HepG2 (cell line): Measurements from ENCODE around the gene MICAL3. TPM values are rescaled to one million over a fixed set of nuclear protein-coding genes. Genes with fewer than 3 reads are reported as not detected.

Experiments
- ATF1 ChIP-seq: IDR thresholded peaks from 2 replicates; pipeline ENCODE4 v1.6.1; 2016; ENCODE audit warnings: mild to moderate bottlenecking, control low read depth
- ATF7-NPFF ChIP-seq: sonication (generic); formaldehyde crosslinking; IDR thresholded peaks from 2 replicates; pipeline ENCODE4 v1.8.1; 2023; ENCODE audit warnings: mild to moderate bottlenecking, low read depth, missing genetic modification reagents, moderate library complexity
- FOXC1 ChIP-seq: sonication (generic); formaldehyde crosslinking; IDR thresholded peaks from 2 replicates; pipeline ENCODE4 v1.8.0; 2022; ENCODE audit warnings: mild to moderate bottlenecking, missing genetic modification reagents, borderline replicate concordance
- HNRNPL ChIP-seq: fragments of 200-400 bp; formaldehyde crosslinking; IDR thresholded peaks from 2 replicates; pipeline ENCODE4 v1.6.1; 2017; ENCODE audit warnings: mild to moderate bottlenecking, low read depth, low read length
- KAT8 ChIP-seq: IDR thresholded peaks from 2 replicates; pipeline ENCODE4 v1.6.1; 2016; ENCODE audit warnings: missing genetic modification reagents, missing compliant biosample characterization
- LCORL ChIP-seq, 2 experiments: fragments of 450-650 bp in 1 of 2; sonication (generic) in 1 of 2; formaldehyde crosslinking in 1 of 2; IDR thresholded peaks; 2 replicates each; pipeline versions ENCODE4 v1.5.0 to v1.6.1; 2017 to 2020; ENCODE audit warnings: antibody characterized with exemption in 1 of 2, missing genetic modification reagents in 1 of 2
- MAF1 ChIP-seq: sonication (generic); formaldehyde crosslinking; IDR thresholded peaks from 2 replicates; pipeline ENCODE4 v1.5.0; 2020; ENCODE audit warnings: missing genetic modification reagents, borderline replicate concordance
- PBX3 ChIP-seq: sonication (generic); formaldehyde crosslinking; IDR thresholded peaks from 2 replicates; pipeline ENCODE4 v1.8.1; 2023; ENCODE audit warnings: missing genetic modification reagents, inconsistent platforms, borderline replicate concordance
- PHB2 ChIP-seq: fragments of 450-650 bp; IDR thresholded peaks from 2 replicates; pipeline ENCODE4 v1.6.1; 2018; ENCODE audit not compliant: partially characterized antibody
- PHF8 ChIP-seq: sonication (generic); formaldehyde crosslinking; IDR thresholded peaks from 2 replicates; pipeline ENCODE4 v1.5.0; 2020; ENCODE audit warnings: missing genetic modification reagents
- SP2 ChIP-seq: sonication (generic); formaldehyde crosslinking; IDR thresholded peaks from 2 replicates; pipeline ENCODE4 v1.5.1; 2020; ENCODE audit warnings: mild to moderate bottlenecking, missing genetic modification reagents
- THAP7 ChIP-seq: sonication (generic); formaldehyde crosslinking; IDR thresholded peaks from 2 replicates; pipeline ENCODE4 v1.8.1; 2023; ENCODE audit warnings: mild to moderate bottlenecking, missing genetic modification reagents
- ZNF33A ChIP-seq: sonication (generic); formaldehyde crosslinking; IDR thresholded peaks from 2 replicates; pipeline ENCODE4 v1.5.1; 2020; ENCODE audit warnings: missing genetic modification reagents, mild to moderate bottlenecking, moderate library complexity, borderline replicate concordance
- ZNF772 ChIP-seq: sonication (generic); formaldehyde crosslinking; IDR thresholded peaks from 2 replicates; pipeline ENCODE4 v1.5.0; 2020; ENCODE audit warnings: mild to moderate bottlenecking, missing genetic modification reagents
- ZSCAN21 ChIP-seq: sonication (generic); formaldehyde crosslinking; IDR thresholded peaks from 2 replicates; pipeline ENCODE4 v1.8.0; 2022; ENCODE audit warnings: mild to moderate bottlenecking, missing genetic modification reagents, moderate library complexity, borderline replicate concordance
- polyA plus RNA-seq, 8 experiments: library from polyadenylated mRNA; depleted of rRNA in 3 of 8; stranded (reverse) in 7 of 8; unstranded in 1 of 8; fragments of >200 nt; fragmentation: Illumina TruSeq in 4 of 8; extraction: Trizol in 4 of 8; gene quantifications; 2 replicates each; pipeline versions ENCODE4 v1.2.1 to v1.2.3, GENCODE V29; 2011 to 2016; ENCODE audit warnings: low read depth in 4 of 8, missing spikeins in 1 of 8, mixed read lengths in 1 of 8; ENCODE audit not compliant: insufficient read depth in 1 of 8
- total RNA-seq, 5 experiments: library from RNA; depleted of rRNA; stranded (reverse); fragments of >200 nt; fragmentation: Illumina TruSeq; extraction: Trizol; gene quantifications; 2 replicates each; pipeline ENCODE4 v1.2.3, GENCODE V29; 2016; ENCODE audit warnings: low read depth in 1 of 5
- TF ChIP-seq, protein P1 (sequence below), 2 experiments: IDR thresholded peaks; 2 replicates each; pipeline ENCODE4 v1.6.1; 2011 to 2012; ENCODE audit warnings: low read length in 2 of 2, borderline replicate concordance in 1 of 2, low read depth in 1 of 2, mild to moderate bottlenecking in 1 of 2, moderate library complexity in 1 of 2
- TF ChIP-seq, protein P2 (sequence below): sonication (generic); formaldehyde crosslinking; conservative IDR thresholded peaks from 2 replicates; pipeline ENCODE4 v1.8.0; 2022; ENCODE audit warnings: missing genetic modification reagents
- TF ChIP-seq, protein P3 (sequence below): sonication (generic); formaldehyde crosslinking; IDR thresholded peaks from 2 replicates; pipeline ENCODE4 v1.8.1; 2022; ENCODE audit warnings: mild to moderate bottlenecking, missing genetic modification reagents

Gene MICAL3
- total and polyA plus RNA-seq, 2 of the 13 experiments (the other 11 are each of a cell fraction or from before 2014, with no cell fraction given), result 5.3 to 12.5 TPM

- no peak for TF ChIP-seq PBX3 (CRISPR knock-in tag)
- no peak for TF ChIP-seq THAP7 (CRISPR knock-in tag)
- TF ChIP-seq, protein P1, sequence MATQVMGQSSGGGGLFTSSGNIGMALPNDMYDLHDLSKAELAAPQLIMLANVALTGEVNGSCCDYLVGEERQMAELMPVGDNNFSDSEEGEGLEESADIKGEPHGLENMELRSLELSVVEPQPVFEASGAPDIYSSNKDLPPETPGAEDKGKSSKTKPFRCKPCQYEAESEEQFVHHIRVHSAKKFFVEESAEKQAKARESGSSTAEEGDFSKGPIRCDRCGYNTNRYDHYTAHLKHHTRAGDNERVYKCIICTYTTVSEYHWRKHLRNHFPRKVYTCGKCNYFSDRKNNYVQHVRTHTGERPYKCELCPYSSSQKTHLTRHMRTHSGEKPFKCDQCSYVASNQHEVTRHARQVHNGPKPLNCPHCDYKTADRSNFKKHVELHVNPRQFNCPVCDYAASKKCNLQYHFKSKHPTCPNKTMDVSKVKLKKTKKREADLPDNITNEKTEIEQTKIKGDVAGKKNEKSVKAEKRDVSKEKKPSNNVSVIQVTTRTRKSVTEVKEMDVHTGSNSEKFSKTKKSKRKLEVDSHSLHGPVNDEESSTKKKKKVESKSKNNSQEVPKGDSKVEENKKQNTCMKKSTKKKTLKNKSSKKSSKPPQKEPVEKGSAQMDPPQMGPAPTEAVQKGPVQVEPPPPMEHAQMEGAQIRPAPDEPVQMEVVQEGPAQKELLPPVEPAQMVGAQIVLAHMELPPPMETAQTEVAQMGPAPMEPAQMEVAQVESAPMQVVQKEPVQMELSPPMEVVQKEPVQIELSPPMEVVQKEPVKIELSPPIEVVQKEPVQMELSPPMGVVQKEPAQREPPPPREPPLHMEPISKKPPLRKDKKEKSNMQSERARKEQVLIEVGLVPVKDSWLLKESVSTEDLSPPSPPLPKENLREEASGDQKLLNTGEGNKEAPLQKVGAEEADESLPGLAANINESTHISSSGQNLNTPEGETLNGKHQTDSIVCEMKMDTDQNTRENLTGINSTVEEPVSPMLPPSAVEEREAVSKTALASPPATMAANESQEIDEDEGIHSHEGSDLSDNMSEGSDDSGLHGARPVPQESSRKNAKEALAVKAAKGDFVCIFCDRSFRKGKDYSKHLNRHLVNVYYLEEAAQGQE (IDR thresholded peaks at IDR 0.05; ENCODE audit: borderline replicate concordance in 1 of 2, low read depth in 1 of 2, low read length in 2 of 2), result no peak
- no peak for TF ChIP-seq PHF8
- TF ChIP-seq, protein P2, sequence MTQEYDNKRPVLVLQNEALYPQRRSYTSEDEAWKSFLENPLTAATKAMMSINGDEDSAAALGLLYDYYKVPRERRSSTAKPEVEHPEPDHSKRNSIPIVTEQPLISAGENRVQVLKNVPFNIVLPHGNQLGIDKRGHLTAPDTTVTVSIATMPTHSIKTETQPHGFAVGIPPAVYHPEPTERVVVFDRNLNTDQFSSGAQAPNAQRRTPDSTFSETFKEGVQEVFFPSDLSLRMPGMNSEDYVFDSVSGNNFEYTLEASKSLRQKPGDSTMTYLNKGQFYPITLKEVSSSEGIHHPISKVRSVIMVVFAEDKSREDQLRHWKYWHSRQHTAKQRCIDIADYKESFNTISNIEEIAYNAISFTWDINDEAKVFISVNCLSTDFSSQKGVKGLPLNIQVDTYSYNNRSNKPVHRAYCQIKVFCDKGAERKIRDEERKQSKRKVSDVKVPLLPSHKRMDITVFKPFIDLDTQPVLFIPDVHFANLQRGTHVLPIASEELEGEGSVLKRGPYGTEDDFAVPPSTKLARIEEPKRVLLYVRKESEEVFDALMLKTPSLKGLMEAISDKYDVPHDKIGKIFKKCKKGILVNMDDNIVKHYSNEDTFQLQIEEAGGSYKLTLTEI (CRISPR knock-in tag), result no peak
- TF ChIP-seq ATF1 (CRISPR knock-in tag), result no peak
- TF ChIP-seq FOXC1 (CRISPR knock-in tag), result no peak
- no peak for TF ChIP-seq SP2 (CRISPR knock-in tag)
- peak; percentile 99 for TF ChIP-seq HNRNPL
- no peak for TF ChIP-seq ZSCAN21 (CRISPR knock-in tag)
- TF ChIP-seq KAT8, result peak; percentile 49
- TF ChIP-seq ZNF33A (CRISPR knock-in tag), result no peak
- TF ChIP-seq, protein P3, sequence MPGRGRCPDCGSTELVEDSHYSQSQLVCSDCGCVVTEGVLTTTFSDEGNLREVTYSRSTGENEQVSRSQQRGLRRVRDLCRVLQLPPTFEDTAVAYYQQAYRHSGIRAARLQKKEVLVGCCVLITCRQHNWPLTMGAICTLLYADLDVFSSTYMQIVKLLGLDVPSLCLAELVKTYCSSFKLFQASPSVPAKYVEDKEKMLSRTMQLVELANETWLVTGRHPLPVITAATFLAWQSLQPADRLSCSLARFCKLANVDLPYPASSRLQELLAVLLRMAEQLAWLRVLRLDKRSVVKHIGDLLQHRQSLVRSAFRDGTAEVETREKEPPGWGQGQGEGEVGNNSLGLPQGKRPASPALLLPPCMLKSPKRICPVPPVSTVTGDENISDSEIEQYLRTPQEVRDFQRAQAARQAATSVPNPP (CRISPR knock-in tag), result no peak
- no peak for TF ChIP-seq MAF1 (CRISPR knock-in tag)
- no peak for TF ChIP-seq PHB2
- TF ChIP-seq LCORL (IDR thresholded peaks at IDR 0.05), result peak; percentile 75; the same call in 1 of the 2 replicates
- peak; percentile 96 for TF ChIP-seq LCORL (CRISPR knock-in tag; IDR thresholded peaks at IDR 0.05)
- no peak for TF ChIP-seq ATF7-NPFF
- TF ChIP-seq ZNF772 (CRISPR knock-in tag), result 0 out of 2 replicates have a peak, but pooled peaks have one; percentile 57
Measured at GRCh38 chr22:17972385-17973191, 51.8 kb downstream of the MICAL3 start (continued).
